NCI-H69 (cell line): ENCODE results near the gene SHANK3.
A peak's percentile ranks its signal among the peaks of the same experiment; 100 is the strongest.

Experiments
- DNase-seq: peaks from one replicate; lab custom pipeline; 2025; lab: John Stamatoyannopoulos, UW

The SHANK3 gene

GRCh38 chr22:50678218-50678650 lies 5.6 kb downstream of the SHANK3 start:
- DNase-seq: no peak

GRCh38 chr22:50678651-50679521 lies 6.3 kb downstream of the SHANK3 start:
- DNase-seq: no peak

- no peak for DNase-seq
Measured at GRCh38 chr22:50683086-50683993, 10.7 kb downstream of the SHANK3 start.

GRCh38 chr22:50683994-50684371 lies 11.4 kb downstream of the SHANK3 start:
- DNase-seq: no peak

GRCh38 chr22:50684501-50684900 lies 11.9 kb downstream of the SHANK3 start:
- DNase-seq: no peak

GRCh38 chr22:50684986-50685385 lies 12.4 kb downstream of the SHANK3 start:
- DNase-seq: no peak

- no peak for DNase-seq
Measured at GRCh38 chr22:50686794-50687193, 14.2 kb downstream of the SHANK3 start.

- no peak for DNase-seq
Measured at GRCh38 chr22:50687829-50688228, 15.2 kb downstream of the SHANK3 start.

GRCh38 chr22:50688448-50688847 lies 15.8 kb downstream of the SHANK3 start:
- DNase-seq: no peak

- peak; percentile 52 for DNase-seq
Measured at GRCh38 chr22:50691521-50691920, 18.9 kb downstream of the SHANK3 start.

- no peak for DNase-seq
Measured at GRCh38 chr22:50693462-50693861, 20.8 kb downstream of the SHANK3 start.

- no peak for DNase-seq
Measured at GRCh38 chr22:50694099-50694605, 21.5 kb downstream of the SHANK3 start.

- no peak for DNase-seq
Measured at GRCh38 chr22:50694766-50695420, 22.3 kb downstream of the SHANK3 start.

- DNase-seq: peak; percentile 17
Measured at GRCh38 chr22:50695421-50696250, 23.0 kb downstream of the SHANK3 start.

GRCh38 chr22:50696251-50696798 lies 23.7 kb downstream of the SHANK3 start:
- no peak for DNase-seq

- DNase-seq: no peak
Measured at GRCh38 chr22:50696799-50697561, 24.4 kb downstream of the SHANK3 start.

GRCh38 chr22:50697667-50698506 lies 25.3 kb downstream of the SHANK3 start:
- DNase-seq: no peak

- no peak for DNase-seq
Measured at GRCh38 chr22:50698546-50698945, 25.9 kb downstream of the SHANK3 start.
